ENCODE measurements around the gene USPL1. TPM values are rescaled to one million over a fixed set of nuclear protein-coding genes. Genes with fewer than 3 reads are reported as not detected.
"Not testable (repeated sequence)": the region's sequence is repeated elsewhere in the genome, so short reads cannot be mapped to it uniquely, and the experiment has no call there.

The USPL1 gene
- total and polyA plus RNA-seq, 11 donors = 4.5 to 14.3 (median 10.1) TPM

GRCh38 chr13:30593001-30593400 lies 24.7 kb upstream of the USPL1 start:
- 79 to 92% (median 86%) methylated on average over 2 of the region's 2 CpGs for WGBS, 4 donors
- no peaks in the 10 kb centered on the region for H3K27me3 ChIP-seq
- no peaks in the 10 kb centered on the region for H3K4me1 ChIP-seq
- intact Hi-C loops (cut with DNase I) = loop anchor here in 1 of 10 donors (10.0 kb wide), 1 partner anchor 458 kb away; no protein-coding TSS in a partner anchor
- H3K4me3 ChIP-seq = no peak overlapping the region
- ATAC-seq = no peak
- DNase-seq = no peak
- H3K36me3 ChIP-seq = no peaks in the 10 kb centered on the region
- no peak overlapping the region for H3K27ac ChIP-seq
- TF ChIP-seq CTCF (IDR thresholded peaks at IDR 0.05) (no peak), POLR2A (IDR thresholded peaks at IDR 0.05) (no peak)
- H3K9me3 ChIP-seq = no peaks in the 10 kb centered on the region

- Histone ChIP-seq H3K27me3 (no peaks in the 10 kb centered on the region), H3K4me1 (no peaks in the 10 kb centered on the region), H3K27ac (no peak overlapping the region), H3K9me3 (no peaks in the 10 kb centered on the region), H3K4me3 (no peak overlapping the region), H3K36me3 (no peaks in the 10 kb centered on the region)
- ATAC-seq (no peak), DNase-seq (no peak)
- 94 to 99% (median 96%) methylated on average over 3 of the region's 3 CpGs for WGBS, 4 donors
- intact Hi-C loops (cut with DNase I) = no loop called here
- TF ChIP-seq CTCF (IDR thresholded peaks at IDR 0.05) (no peak), POLR2A (IDR thresholded peaks at IDR 0.05) (no peak)
Measured at GRCh38 chr13:30600496-30600895, 17.2 kb upstream of the USPL1 start.

- intact Hi-C loops (cut with DNase I) = no loop called here
- H3K36me3 ChIP-seq = no peaks in the 10 kb centered on the region
- DNase-seq = no peak
- H3K27me3 ChIP-seq = no peaks in the 10 kb centered on the region
- ATAC-seq = no peak
- H3K4me1 ChIP-seq = no peaks in the 10 kb centered on the region
- TF ChIP-seq CTCF (IDR thresholded peaks at IDR 0.05) (no peak), POLR2A (IDR thresholded peaks at IDR 0.05) (no peak)
- no peak overlapping the region for H3K27ac ChIP-seq
- no peak overlapping the region for H3K4me3 ChIP-seq
- WGBS, 4 donors = 87 to 93% (median 88%) methylated on average over 8 of the region's 8 CpGs
- no peaks in the 10 kb centered on the region for H3K9me3 ChIP-seq
Measured at GRCh38 chr13:30601836-30602235, 15.9 kb upstream of the USPL1 start.

- no peak for TF ChIP-seq POLR2A (IDR thresholded peaks at IDR 0.05)
- no peak for TF ChIP-seq CTCF (IDR thresholded peaks at IDR 0.05)
- intact Hi-C loops (cut with DNase I) = no loop called here
Measured at GRCh38 chr13:30605052-30605451, 12.7 kb upstream of the USPL1 start.

GRCh38 chr13:30607186-30607585 lies 10.5 kb upstream of the USPL1 start:
- intact Hi-C loops (cut with DNase I); H3K9me3 ChIP-seq; H3K27me3 ChIP-seq; H3K27ac ChIP-seq; DNase-seq; ATAC-seq; H3K36me3 ChIP-seq; H3K4me3 ChIP-seq: not testable (repeated sequence)
- 84 to 94% (median 89%) methylated on average over 6 of the region's 6 CpGs for WGBS, 4 donors
- H3K4me1 ChIP-seq = peaks cover 0 to 12% (median 0%) of the 10 kb centered on the region in 12 donors

More at GRCh38 chr13:30605052-30605451, 12.7 kb upstream of the USPL1 start:
- H3K4me1 ChIP-seq = peaks cover 0 to 12% (median 0%) of the 10 kb centered on the region in 12 donors
- DNase-seq (no peak), ATAC-seq (no peak)
- H3K36me3 ChIP-seq = no peaks in the 10 kb centered on the region
- H3K27me3 ChIP-seq = no peaks in the 10 kb centered on the region
- no peak overlapping the region for H3K4me3 ChIP-seq
- no peak overlapping the region for H3K27ac ChIP-seq
- 91 to 96% (median 95%) methylated on average over 7 of the region's 7 CpGs for WGBS, 4 donors
- H3K9me3 ChIP-seq = no peaks in the 10 kb centered on the region
